ENCODE measurements around the gene KCNIP3.

Gene KCNIP3

DNA sequence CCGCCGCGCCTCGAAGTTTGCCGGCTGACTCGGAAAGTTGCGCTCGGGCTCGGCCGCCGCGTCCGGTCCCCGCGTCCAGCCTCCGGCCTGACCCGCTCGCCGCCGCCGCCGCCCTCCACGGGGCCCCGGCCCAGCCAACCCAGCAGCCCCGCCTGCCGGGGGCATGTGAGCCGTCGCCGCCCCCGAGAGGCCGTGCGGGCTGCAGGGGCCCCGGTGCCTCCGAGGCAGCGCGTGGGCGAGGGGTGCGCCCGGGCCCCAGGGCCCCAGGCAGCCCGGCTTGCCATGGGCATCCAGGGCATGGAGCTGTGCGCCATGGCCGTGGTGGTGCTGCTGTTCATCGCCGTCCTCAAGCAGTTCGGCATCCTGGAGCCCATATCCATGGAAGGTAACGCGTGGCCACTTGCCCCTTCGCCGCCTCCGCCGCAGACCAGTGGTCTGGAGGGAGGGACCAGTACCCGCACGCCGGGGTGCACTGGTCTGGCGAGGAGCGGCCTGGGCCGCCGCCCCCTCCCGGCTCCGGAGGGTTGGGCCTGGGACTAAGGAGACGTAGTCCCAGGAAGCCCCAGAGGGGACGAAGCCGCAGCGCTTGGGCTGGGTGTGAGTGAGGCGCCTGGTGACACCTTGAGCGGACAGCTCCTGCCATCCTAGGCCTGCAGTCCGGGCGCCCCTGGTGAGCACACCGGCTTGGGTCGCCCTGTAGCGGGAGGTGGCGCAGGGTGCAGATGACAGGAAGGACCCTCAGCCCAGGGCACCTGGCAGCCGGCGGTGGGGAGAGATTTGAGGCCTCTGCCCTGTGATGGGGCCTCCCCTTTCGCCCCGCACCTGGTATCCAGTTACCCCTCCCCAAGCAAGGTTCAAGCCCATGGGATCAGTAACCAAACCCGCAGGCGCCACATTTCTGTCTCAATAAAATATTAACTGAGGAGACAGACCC lies 49.9 kb downstream of the KCNIP3 start:
- CTCF ChIA-PET: no interaction called here
- H3K9me3 Mint-ChIP-seq: no peaks in the 10 kb centered on the region
- H3K27me3 Mint-ChIP-seq: peaks cover 82% of the 10 kb centered on the region
- H3K36me3 Mint-ChIP-seq: no peaks in the 10 kb centered on the region
- no peak overlapping the region for H3K27ac Mint-ChIP-seq
- no peak for DNase-seq
- H3K4me3 Mint-ChIP-seq: peak overlapping the region; percentile 41
- peaks cover 7% of the 10 kb centered on the region for H3K4me1 Mint-ChIP-seq

- Mint-ChIP-seq H3K27me3 (peaks cover 73% of the 10 kb centered on the region), H3K9me3 (no peaks in the 10 kb centered on the region), H3K27ac (no peak overlapping the region), H3K4me3 (peak overlapping the region; percentile 41), H3K4me1 (peaks cover 7% of the 10 kb centered on the region), H3K36me3 (no peaks in the 10 kb centered on the region)
- CTCF ChIA-PET: no interaction called here
- DNase-seq: peak; percentile 17
These were observed 50.8 kb downstream of the KCNIP3 start for GRCh38 chr2:95347681-95348608.

GRCh38 chr2:95348609-95349567 lies 51.7 kb downstream of the KCNIP3 start:
- DNase-seq: peak; percentile 18
- peaks cover 63% of the 10 kb centered on the region for H3K27me3 Mint-ChIP-seq
- no peak overlapping the region for H3K27ac Mint-ChIP-seq
- H3K4me3 Mint-ChIP-seq: no peak overlapping the region
- H3K36me3 Mint-ChIP-seq: no peaks in the 10 kb centered on the region
- H3K4me1 Mint-ChIP-seq: peaks cover 7% of the 10 kb centered on the region
- CTCF ChIA-PET: interaction anchor here (1.4 kb wide), 1 partner anchor 40 kb away, joined by 3 read pairs; no protein-coding TSS in a partner anchor
- H3K9me3 Mint-ChIP-seq: no peaks in the 10 kb centered on the region

- H3K27ac Mint-ChIP-seq: no peak overlapping the region
- H3K4me3 Mint-ChIP-seq: no peak overlapping the region
- CTCF ChIA-PET: interaction anchor here (1.4 kb wide), 1 partner anchor 39 kb away, joined by 3 read pairs; no protein-coding TSS in a partner anchor
- peaks cover 55% of the 10 kb centered on the region for H3K27me3 Mint-ChIP-seq
- peaks cover 7% of the 10 kb centered on the region for H3K4me1 Mint-ChIP-seq
- H3K36me3 Mint-ChIP-seq: no peaks in the 10 kb centered on the region
- H3K9me3 Mint-ChIP-seq: no peaks in the 10 kb centered on the region
- DNase-seq: peak; percentile 14
These were observed 52.6 kb downstream of the KCNIP3 start for GRCh38 chr2:95349568-95350322.

DNA sequence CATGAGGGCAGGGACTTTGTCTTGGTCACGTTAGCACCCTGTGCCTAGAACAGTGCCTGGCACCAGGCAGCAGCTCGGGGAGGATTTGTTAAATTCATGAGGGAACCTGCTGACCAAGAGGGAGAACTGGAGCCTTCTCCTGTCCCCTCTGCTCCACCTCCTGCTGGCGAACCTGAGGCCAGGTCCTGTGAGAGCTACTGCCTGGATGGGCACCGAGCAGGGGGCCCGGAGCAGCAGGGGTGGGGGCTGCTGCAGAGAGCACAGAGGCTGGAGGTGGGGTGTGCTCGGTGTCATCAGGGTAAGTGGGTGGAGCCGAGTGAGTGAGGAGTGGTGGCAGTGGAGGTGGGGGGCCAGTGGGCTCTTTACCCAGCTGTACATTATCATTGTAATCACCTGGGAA lies 53.2 kb downstream of the KCNIP3 start:
- peaks cover 3% of the 10 kb centered on the region for H3K4me1 Mint-ChIP-seq
- no peaks in the 10 kb centered on the region for H3K36me3 Mint-ChIP-seq
- no peak overlapping the region for H3K4me3 Mint-ChIP-seq
- CTCF ChIA-PET: interaction anchor here (1.4 kb wide), 1 partner anchor 39 kb away, joined by 3 read pairs; no protein-coding TSS in a partner anchor
- H3K27me3 Mint-ChIP-seq: peaks cover 48% of the 10 kb centered on the region
- DNase-seq: peak; percentile 5
- no peak overlapping the region for H3K27ac Mint-ChIP-seq
- H3K9me3 Mint-ChIP-seq: peaks cover 2% of the 10 kb centered on the region

- H3K9me3 Mint-ChIP-seq: peaks cover 2% of the 10 kb centered on the region
- H3K27me3 Mint-ChIP-seq: peaks cover 42% of the 10 kb centered on the region
- H3K4me1 Mint-ChIP-seq: no peaks in the 10 kb centered on the region
- DNase-seq: peak; percentile 16
- CTCF ChIA-PET: no interaction called here
- H3K27ac Mint-ChIP-seq: no peak overlapping the region
- no peak overlapping the region for H3K4me3 Mint-ChIP-seq
- no peaks in the 10 kb centered on the region for H3K36me3 Mint-ChIP-seq
These were observed 53.8 kb downstream of the KCNIP3 start for GRCh38 chr2:95350774-95351597.

GRCh38 chr2:95351598-95351915 lies 54.4 kb downstream of the KCNIP3 start:
- H3K27ac Mint-ChIP-seq: no peak overlapping the region
- no peaks in the 10 kb centered on the region for H3K36me3 Mint-ChIP-seq
- no peak overlapping the region for H3K4me3 Mint-ChIP-seq
- peaks cover 41% of the 10 kb centered on the region for H3K27me3 Mint-ChIP-seq
- CTCF ChIA-PET: no interaction called here
- H3K9me3 Mint-ChIP-seq: peaks cover 2% of the 10 kb centered on the region
- no peaks in the 10 kb centered on the region for H3K4me1 Mint-ChIP-seq
- peak; percentile 12 for DNase-seq

DNA sequence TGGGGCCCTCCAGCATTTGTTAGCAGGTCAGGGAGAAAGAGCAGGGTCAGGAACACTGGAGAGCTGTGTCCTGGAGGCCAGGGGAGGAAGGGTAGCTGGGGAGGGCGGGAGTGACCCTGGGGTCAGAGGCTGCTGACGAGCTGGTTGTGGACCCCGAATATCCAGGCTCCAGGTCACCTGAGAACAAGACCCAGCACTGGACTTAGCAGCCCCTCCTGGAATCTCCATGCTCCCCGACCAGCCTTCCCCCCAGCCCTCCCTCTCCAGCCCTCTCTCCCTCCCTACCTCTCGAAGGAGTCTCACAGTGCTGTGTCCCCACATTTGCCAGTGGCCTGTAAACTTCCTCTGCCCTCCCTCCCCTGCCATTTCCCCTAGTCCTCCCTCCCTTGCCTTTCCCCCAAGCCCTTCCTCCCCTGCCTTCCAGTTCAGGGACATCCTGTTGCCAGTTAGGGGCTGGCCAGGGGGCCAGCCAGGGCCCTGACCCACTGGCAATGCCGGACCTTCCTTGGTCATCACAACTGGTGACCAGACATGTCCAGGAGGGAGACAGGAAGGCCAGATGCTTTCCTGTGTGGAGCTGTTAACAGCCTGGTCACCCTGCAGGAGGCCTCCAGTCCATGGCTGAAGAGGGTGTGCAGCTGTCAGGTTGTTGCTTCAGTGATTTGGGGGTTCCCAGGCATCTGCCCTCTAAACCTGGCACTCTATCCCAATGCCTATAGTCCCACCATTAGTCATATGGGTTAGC lies 55.3 kb downstream of the KCNIP3 start:
- Mint-ChIP-seq H3K9me3 (peaks cover 2% of the 10 kb centered on the region), H3K27ac (no peak overlapping the region)

GRCh38 chr2:95353055-95353575 lies 56.0 kb downstream of the KCNIP3 start:
- no peak for DNase-seq
- peaks cover 2% of the 10 kb centered on the region for H3K9me3 Mint-ChIP-seq
- no peaks in the 10 kb centered on the region for H3K4me1 Mint-ChIP-seq
- H3K27me3 Mint-ChIP-seq: peaks cover 33% of the 10 kb centered on the region
- no peak overlapping the region for H3K27ac Mint-ChIP-seq
- CTCF ChIA-PET: interaction anchor here (1.1 kb wide), 1 partner anchor 9 kb away, joined by 4 read pairs; no protein-coding TSS in a partner anchor
- no peak overlapping the region for H3K4me3 Mint-ChIP-seq
- no peaks in the 10 kb centered on the region for H3K36me3 Mint-ChIP-seq

More for the DNA sequence above, 55.3 kb downstream of the KCNIP3 start:
- DNase-seq: peak; percentile 11
- no peak overlapping the region for H3K4me3 Mint-ChIP-seq
- no peaks in the 10 kb centered on the region for H3K36me3 Mint-ChIP-seq
- CTCF ChIA-PET: interaction anchor here (1.1 kb wide), 1 partner anchor 8 kb away, joined by 4 read pairs; no protein-coding TSS in a partner anchor
- H3K4me1 Mint-ChIP-seq: no peaks in the 10 kb centered on the region
- peaks cover 33% of the 10 kb centered on the region for H3K27me3 Mint-ChIP-seq

- Mint-ChIP-seq H3K36me3 (no peaks in the 10 kb centered on the region), H3K9me3 (peaks cover 2% of the 10 kb centered on the region), H3K27ac (no peak overlapping the region), H3K4me3 (no peak overlapping the region), H3K4me1 (no peaks in the 10 kb centered on the region), H3K27me3 (peaks cover 29% of the 10 kb centered on the region)
- DNase-seq: peak; percentile 13
- CTCF ChIA-PET: interaction anchor here (1.1 to 1.3 kb wide), 2 partner anchors 9 kb away, joined by 3 to 4 read pairs; no protein-coding TSS in a partner anchor
These were observed 56.7 kb downstream of the KCNIP3 start for GRCh38 chr2:95353613-95354468.

DNA sequence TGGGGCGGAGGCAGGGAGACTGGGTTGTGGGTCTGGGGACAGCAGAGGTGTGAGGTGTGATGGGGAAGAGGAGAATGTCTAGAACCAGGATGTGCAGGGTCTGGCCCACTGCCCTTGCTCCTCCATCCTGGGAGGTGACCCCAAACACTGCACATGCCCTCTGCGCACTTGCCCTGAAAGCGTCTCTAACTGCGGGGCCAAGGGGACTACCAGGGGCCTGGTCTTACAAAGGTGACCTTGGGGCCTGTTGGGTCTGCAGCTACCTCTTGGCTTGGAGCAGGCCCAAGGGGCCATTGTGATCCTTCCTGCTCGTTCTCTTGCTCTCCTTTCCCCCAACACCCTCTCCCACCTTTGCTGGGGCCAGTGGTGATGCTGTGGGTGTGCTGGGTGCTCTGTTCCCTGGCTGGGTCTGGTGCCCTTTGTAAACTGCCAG lies 57.3 kb downstream of the KCNIP3 start:
- Mint-ChIP-seq H3K4me1 (no peaks in the 10 kb centered on the region), H3K9me3 (peaks cover 2% of the 10 kb centered on the region), H3K4me3 (no peak overlapping the region), H3K36me3 (no peaks in the 10 kb centered on the region), H3K27me3 (peaks cover 23% of the 10 kb centered on the region), H3K27ac (no peak overlapping the region)
- CTCF ChIA-PET: interaction anchor here (1.3 kb wide), 1 partner anchor 9 kb away, joined by 3 read pairs; no protein-coding TSS in a partner anchor
- peak; percentile 17 for DNase-seq

Data from activated naive CD4-positive, alpha-beta T cell treated with anti-CD3 and anti-CD28 coated beads, Interleukin-2, amount 10 ng/mL, durations not matched to agents 7 days and 5 days (primary cell).